GM19025 (cell line): ENCODE measurements around the gene NPHS1.

Experiments used
- ATAC-seq: cut with Tn5 transposase; IDR thresholded peaks from one replicate; pipeline ENCODE4 v1.9.1; 2021; ENCODE audit warnings: mild to moderate bottlenecking, low read depth, moderate library complexity; ENCODE audit not compliant: unreplicated experiment

NPHS1 gene

DNA sequence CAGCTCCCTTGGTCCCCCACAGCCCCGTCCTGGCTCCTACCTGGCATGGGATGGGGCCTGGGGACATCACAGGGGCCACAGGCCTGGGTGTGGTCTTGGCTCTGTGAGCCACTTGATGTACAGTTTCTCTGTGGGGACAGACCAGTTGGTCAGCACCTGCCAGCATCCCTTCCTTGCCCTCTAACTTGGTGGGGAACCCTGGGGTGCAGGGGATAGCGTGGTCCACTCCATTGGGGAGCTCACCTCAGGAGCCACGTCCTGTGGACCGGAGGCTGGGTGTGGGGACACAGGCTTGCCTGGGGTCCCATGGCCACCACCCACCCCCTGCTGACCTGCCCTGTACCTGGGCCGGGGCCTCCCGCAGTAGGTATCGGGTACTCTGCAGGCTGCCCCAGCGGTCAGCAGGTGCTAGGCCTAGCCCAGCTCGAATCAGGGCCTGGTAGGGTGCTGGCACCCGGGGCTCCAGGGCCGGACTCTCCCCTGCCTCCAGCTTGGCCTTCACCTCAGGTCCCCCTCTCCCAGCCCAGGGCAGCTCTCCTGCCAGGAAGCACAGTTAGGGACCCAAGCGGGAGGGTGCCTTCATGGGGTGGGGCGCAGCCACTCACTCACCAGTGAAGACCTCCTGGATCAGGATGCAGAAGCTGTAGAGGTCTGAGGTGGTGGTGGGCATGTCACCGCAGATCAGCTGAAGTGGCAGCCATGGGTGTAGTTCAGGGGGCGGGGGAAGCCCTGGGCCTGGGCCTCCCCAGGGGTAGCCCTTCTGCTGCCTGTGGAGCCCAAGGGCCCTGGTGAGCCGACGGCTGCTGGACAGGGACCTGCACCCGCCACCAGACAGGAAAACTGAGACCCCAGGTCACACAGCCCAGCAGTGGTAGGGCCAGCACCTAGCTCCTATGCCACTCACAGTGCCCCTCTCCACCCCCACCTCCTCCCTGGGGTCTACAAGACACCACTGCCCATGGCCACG lies 62.0 kb downstream of the NPHS1 start:
- ATAC-seq: no peak

DNA sequence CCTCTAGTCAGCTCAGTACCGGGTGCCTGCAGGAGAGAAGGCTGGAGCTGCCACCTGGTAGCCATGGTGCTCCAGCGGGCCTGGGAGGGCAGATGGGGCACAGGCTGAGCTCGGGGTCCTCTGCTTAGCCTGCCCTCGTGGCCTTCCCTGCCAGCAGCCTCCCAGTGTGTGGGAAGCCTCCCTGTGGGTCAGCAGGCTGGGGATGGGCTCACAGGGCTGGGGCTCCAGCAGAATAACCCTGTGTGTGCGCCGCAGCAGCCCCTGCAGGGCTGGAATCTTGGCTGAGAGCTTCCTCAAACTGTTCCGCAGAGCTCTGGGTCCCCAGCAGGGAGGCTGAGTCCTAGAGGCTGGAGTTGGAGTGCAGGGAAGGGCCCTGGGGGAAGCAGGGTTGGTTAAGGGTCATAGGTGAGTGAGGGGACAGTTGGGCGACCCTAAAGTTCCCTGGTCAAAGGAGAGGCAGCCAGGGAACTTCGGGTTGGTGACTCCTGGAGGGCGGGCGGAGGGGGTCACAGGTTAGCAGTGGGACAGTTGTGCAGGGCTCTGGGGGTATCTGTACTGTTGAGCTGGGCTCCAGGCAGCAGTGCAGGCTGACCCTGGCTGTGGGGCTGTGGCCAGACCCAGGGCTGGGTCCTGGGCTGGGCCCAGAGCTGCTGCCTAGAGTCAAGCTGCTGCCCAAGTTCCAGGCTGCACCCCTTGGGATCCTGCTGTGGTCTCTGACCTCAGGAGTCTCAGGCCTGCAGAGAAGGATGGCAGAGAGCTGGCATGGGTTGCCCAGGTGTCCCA lies 62.9 kb downstream of the NPHS1 start:
- no peak for ATAC-seq

DNA sequence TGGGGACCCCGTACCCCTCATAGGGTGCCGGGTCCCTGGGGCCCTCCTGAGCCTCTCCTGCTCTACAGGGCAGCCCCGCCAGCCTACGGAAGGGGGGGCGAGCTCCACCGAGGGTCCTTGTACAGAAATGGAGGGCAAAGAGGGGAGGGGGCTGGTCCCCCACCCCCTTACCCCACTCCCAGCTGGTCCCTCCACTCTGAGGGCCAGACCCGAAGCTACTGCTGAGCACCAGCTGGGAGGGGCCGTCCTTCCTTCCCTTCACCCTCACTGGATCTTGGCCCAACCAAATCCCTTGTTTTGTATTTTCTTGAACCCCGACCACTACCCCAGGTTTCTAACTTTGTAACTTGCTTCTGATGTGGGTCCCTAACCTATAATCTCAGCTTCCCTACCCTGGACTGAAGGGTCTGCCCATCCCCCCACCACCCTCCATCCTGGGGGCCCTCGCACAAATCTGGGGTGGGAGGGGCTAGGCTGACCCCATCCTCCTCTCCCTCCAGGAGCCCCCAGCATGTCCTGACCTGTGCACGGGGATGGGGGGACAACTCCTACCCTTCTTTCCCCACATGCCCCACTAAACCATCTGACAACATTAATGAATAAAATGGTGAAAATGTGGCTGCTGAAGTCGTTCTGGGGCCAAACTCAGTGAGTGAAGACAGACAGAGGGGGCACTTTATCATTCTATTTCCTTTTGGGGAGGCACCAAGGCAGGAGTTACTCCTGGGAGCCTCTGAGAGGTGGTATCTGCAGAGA lies 63.9 kb downstream of the NPHS1 start:
- no peak for ATAC-seq

DNA sequence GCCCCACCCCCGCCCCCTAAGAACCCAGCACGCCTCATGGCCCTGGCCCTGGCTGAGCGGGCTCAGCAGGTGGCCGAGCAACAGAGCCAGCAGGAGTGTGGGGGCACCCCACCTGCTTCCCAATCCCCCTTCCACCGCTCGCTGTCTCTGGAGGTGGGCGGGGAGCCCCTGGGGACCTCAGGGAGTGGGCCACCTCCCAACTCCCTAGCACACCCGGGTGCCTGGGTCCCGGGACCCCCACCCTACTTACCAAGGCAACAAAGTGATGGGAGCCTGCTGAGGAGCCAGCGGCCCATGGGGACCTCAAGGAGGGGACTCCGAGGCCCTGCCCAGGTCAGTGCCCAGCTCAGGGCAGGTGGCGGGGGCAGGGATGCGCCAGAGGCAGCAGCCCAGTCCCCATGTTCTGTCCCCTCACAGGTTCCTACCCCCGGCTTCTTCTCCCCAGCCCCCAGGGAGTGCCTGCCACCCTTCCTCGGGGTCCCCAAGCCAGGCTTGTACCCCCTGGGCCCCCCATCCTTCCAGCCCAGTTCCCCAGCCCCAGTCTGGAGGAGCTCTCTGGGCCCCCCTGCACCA lies 65.0 kb downstream of the NPHS1 start:
- ATAC-seq: no peak

DNA sequence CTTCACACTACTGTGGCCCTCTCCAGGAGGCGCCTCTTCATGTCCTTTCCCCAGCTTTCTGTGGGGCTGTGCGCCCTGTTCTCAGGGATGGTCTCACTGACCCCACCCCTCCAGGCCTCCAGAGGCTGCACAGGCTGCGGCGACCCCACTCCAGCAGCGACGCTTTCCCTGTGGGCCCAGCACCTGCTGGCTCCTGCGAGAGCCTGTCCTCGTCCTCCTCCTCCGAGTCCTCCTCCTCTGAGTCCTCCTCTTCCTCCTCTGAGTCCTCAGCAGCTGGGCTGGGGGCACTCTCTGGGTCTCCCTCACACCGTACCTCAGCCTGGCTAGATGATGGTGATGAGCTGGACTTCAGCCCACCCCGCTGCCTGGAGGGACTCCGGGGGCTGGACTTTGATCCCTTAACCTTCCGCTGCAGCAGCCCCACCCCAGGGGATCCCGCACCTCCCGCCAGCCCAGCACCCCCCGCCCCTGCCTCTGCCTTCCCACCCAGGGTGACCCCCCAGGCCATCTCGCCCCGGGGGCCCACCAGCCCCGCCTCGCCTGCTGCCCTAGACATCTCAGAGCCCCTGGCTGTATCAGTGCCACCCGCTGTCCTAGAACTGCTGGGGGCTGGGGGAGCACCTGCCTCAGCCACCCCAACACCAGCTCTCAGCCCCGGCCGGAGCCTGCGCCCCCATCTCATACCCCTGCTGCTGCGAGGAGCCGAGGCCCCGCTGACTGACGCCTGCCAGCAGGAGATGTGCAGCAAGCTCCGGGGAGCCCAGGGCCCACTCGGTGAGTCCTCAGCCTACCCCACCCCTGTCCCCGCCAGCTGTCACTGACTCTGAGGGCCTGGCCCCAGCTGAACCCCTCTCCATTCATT lies 65.8 kb downstream of the NPHS1 start:
- no peak for ATAC-seq

DNA sequence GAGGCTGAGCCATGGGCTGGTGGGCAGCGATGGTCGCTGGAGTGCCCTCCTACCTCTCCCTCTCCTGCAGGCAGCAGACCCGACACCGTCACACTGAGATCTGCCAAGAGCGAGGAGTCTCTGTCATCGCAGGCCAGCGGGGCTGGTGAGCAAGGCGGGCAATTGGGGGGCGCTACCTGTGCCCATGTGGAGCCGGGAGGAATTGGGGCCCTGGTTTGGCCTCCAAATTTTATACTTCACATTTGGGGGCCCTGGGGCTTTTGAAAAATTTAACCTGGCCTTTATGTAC lies 67.0 kb downstream of the NPHS1 start:
- ATAC-seq: no peak

DNA sequence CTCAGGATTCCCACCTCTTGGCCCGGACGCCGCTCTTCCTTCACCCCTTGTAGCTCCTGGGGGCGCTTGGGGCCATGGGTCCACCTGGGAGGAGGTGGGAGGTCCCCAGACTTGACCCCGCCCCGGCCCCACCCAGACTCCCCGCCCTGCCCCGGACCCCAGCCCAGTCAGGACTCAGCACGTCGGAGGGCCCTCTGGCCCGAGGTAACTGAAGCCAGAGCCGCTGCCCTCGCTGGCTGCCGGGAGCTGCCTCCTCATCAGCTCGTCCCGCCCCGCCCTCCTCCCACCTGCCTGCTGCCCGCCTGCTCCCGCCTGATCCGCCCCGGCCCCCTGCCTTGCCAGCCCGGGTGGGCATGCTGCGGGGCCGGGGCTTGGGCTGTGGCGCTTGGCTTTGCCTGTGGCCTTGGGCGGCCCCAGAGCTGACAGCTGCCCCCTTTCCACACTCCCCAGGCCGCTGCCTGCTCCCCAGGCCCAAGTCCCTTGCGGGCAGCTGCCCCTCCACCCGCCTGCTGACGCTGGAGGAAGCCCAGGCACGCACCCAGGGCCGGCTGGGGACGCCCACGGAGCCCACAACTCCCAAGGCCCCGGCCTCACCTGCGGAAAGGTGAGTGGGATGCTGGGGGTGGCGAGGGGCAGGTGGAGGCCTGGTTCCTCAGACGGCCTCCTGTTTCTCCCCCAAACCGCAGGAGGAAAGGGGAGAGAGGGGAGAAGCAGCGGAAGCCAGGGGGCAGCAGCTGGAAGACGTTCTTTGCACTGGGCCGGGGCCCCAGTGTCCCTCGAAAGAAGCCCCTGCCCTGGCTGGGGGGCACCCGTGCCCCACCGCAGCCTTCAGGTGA lies 67.6 kb downstream of the NPHS1 start:
- no peak for ATAC-seq

DNA sequence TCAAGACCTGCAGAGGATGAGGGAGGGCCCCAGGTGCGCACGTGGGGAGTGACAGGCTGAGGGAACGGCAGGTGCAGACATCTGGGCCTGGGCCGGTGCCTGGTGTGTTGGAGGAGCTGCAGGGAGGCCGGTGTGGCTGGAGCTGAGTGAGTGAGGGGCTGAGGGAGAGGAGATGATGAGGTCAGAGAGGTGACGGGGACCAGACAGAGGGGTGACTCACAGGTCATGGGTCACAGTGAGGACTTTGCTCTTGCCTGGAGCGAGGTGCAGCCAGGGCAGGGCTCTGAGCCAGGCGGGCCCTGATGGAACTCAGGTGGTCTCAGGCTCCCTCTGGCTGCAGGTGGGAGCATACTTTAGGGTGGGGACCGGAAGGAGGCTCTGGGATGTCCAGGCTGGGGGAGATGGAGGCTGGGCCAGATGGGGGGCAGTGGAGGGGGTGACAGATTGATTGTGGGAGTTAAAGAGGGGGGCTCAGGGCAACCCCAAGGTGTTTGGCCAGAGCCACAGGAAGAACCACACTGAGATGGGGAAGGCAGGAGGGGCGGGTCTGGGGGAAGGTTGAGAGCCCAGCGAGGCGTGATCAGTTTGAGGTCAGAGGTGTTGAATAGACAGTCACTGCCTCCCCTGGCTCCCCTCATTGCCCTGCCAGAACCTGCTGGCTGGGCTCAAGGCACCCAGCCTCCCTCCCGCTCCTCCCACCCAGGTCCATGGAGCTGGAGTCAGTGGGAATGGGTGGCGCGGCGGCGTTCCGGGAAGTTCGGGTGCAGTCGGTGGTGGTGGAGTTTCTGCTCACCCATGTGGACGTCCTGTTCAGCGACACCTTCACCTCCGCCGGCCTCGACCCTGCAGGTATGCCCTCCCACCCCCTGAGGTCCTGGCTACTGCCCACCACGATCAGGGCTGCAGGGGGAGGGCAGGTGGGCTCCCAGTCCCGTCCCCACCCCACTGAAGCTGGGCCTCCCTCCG lies 68.6 kb downstream of the NPHS1 start:
- ATAC-seq: no peak

DNA sequence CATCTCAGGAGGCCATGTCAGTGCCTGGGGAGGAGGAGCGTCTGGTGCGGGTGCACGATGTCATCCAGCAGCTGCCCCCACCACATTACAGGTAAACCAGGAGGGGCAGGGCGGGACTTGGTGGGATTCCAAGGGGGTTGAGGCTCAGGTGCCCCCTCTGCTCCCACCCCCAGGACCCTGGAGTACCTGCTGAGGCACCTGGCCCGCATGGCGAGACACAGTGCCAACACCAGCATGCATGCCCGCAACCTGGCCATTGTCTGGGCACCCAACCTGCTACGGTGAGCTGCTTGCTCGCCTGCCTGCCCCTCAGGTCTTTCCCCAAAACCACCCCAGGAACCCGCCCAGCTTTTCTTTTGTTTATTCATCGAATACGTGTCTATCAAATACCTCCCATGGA lies 69.7 kb downstream of the NPHS1 start:
- ATAC-seq: no peak

DNA sequence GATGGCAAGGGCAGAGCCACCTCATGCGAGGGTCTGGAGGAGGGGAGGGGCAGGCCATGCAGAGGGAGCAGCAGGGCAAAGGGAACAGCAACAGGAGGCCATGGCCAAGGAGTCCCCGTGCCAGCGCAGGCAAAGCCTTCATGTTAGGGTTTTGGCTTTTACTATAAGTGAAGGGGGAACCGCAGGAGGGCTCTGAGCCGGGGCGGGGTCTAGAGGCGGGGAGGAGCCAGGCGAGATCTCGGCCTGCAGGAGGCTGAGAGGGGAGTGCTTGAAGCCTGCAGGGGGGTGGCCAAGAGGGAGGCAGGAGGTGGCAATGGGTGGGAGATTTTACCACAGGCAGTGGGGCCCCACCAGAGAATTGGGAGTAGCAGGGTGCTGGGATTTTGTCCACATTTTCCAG lies 70.7 kb downstream of the NPHS1 start:
- ATAC-seq: no peak

DNA sequence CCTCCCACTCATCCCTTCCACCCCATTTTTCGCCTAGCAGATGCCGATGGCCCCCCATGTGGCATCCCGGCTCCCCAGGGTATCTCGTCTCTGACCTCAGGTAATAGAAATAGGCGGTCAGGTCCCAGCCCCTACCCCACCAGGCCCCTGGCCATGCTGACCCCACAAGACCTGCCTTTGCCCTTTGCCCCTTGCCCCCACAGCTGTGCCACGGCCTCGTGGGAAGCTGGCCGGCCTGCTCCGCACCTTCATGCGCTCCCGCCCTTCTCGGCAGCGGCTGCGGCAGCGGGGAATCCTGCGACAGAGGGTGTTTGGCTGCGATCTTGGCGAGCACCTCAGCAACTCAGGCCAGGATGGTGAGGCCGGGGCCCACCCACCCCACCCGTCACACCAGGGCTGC lies 71.6 kb downstream of the NPHS1 start:
- ATAC-seq: no peak

DNA sequence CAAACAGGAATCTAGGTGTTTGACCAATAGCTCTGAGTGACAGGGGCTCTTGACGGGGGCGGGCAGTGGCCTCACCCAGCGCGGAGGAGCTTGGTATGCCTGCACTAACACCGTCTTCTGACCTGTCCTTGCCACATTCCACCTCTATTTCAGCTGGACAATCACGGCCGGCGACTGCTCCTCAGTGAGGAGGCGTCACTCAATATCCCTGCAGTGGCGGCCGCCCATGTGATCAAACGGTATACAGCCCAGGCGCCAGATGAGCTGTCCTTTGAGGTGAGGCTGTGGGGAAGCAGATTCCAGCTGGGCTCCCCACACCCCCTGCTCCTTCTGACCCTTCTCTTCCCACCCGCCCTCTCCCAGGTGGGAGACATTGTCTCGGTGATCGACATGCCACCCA lies 72.2 kb downstream of the NPHS1 start:
- ATAC-seq: no peak

DNA sequence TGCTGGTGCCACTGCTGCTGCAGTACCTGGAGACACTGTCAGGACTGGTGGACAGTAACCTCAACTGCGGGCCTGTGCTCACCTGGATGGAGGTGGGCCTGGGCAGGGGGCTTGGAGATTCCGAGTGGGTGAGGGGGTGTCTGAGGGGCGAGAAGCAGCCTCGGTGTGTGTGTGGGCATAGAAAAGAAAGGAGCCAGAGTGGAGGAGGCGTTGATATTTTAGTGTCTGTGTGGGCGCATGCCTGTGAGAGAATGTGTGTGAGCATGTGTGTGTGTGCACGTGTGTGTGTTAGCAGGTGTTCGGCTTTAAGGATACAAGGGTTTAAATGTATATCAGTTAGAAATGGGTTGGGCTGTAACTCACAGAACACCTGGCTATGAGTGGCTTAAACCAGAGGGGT lies 73.3 kb downstream of the NPHS1 start:
- no peak for ATAC-seq

DNA sequence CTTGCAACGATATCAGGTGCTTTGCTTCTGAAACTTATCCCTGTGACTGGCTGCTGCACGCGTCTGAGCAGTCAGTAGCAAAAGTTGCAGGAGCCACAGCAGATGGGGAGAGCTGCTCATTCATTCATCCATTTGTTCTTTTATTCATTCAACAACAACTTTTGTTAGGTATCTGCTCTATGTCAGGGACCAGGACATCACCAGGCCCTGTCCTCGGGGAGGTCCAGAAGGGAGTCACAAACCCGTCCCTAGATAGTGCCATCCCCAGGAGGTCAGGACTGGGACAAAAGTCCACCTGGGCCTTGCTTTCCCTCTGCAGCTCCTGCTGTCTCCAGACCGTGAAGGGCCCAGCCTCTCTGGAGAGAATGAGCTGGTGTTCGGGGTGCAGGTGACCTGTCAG lies 74.3 kb downstream of the NPHS1 start:
- ATAC-seq: no peak

DNA sequence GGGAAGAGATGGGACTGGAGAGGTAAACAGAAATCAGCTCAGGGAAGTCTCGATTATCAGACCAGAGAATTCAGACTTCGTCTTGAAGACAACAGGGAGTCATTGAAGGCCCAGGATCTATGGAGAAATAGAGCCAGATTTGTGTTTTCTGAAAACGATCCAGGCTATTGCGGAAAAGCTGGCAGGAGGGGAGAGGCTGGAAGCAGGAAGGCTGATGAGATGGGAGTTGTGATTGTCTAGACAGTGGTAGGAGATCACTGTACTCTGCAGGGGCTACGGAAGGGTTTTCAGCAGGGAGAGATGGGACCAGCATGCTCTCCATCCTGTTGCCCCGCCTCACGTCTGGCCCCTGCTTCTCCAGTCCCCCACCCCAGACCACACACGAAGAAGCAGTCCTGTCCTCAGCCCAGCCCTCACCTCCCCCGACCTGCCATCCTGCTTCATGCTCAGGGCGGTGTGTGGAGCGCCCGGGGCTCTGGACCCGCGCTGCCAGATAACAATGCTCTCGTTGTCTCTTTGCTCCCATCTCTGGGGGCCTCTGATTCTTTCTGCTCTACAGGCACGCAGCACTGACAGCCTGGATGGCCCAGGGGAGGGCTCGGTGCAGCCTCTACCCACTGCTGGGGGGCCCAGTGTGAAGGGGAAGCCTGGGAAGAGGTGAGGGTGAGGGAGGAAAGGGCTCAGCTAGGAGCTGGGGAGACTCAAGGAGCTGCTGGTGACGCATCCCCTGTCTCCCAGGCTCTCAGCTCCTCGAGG lies 75.0 kb downstream of the NPHS1 start:
- no peak for ATAC-seq

DNA sequence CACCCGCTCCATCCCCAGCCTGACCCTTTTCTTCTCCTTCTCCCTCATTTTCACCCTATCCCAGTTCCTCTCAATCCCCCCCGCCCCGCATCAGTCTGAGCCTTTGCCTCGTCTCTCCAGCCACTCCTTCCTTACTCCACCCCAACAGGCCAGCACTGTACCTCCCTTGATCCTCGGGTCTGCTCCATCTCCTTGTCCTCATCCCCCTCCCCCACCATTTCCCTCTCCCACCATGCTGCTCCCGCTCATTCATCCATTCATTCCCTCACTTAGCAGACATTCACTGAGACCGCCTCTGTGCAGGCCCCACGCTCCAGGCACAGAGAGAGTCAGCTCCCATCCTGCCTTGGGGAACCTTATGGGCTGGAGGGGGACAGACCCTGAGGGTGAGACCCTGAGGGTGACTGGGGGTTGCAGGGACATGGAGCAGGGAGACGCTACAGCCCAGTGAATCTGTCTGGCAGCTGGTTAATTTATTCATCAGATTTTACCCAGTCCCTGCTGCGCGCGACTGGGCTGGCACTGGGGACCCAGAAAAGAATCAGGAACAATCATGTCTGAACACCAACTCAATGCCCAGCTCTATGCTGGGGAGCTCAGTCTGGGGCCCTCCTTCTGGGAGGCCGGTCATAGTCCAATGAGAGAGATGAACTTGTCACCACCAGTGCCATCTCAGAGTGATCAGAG lies 76.1 kb downstream of the NPHS1 start:
- ATAC-seq: no peak
